DMS53 treated with DMSO at 0.1 percent for 48 hours (cell line): ENCODE data around the gene DENND6B.
A peak's percentile ranks its signal among the peaks of the same experiment; 100 is the strongest.
"Not testable (repeated sequence)": the region's sequence is repeated elsewhere in the genome, so short reads cannot be mapped to it uniquely, and the experiment has no call there.

ENCODE experiments used
- DNase-seq: peaks from one replicate; lab custom pipeline; 2025; ENCODE audit not compliant: unreplicated experiment; lab: John Stamatoyannopoulos, UW

Gene DENND6B

GRCh38 chr22:50274771-50275170 lies 52.0 kb downstream of the DENND6B start:
- no peak for DNase-seq

- DNase-seq, result peak; percentile 33
Measured at GRCh38 chr22:50274311-50274710, 52.5 kb downstream of the DENND6B start.

GRCh38 chr22:50273781-50274180 lies 53.0 kb downstream of the DENND6B start:
- DNase-seq, result not testable (repeated sequence)

GRCh38 chr22:50273352-50273751 lies 53.5 kb downstream of the DENND6B start:
- not testable (repeated sequence) for DNase-seq

- no peak for DNase-seq
Measured at GRCh38 chr22:50272044-50272802, 54.6 kb downstream of the DENND6B start.

- peak; percentile 33 for DNase-seq
Measured at GRCh38 chr22:50271519-50271970, 55.3 kb downstream of the DENND6B start.

- no peak for DNase-seq
Measured at GRCh38 chr22:50270666-50271394, 56.0 kb downstream of the DENND6B start.

GRCh38 chr22:50269970-50270665 lies 56.7 kb downstream of the DENND6B start, which contains the start of gene MAPK11:
Gene MAPK11, minus strand, starts transcription at chr22:50270380. Its CDS starts 88 bp downstream, at chr22:50270292.
- no peak for DNase-seq

- no peak for DNase-seq
Measured at GRCh38 chr22:50269573-50269969, 57.2 kb downstream of the DENND6B start.

- DNase-seq, result peak; percentile 33
Measured at GRCh38 chr22:50268655-50269113, 58.1 kb downstream of the DENND6B start.

GRCh38 chr22:50267591-50268390 lies 59.0 kb downstream of the DENND6B start:
- DNase-seq, result no peak

- DNase-seq, result no peak
Measured at GRCh38 chr22:50266994-50267393, 59.8 kb downstream of the DENND6B start.

GRCh38 chr22:50264946-50265669 lies 61.7 kb downstream of the DENND6B start:
- no peak for DNase-seq

GRCh38 chr22:50264104-50264745 lies 62.6 kb downstream of the DENND6B start:
- no peak for DNase-seq

GRCh38 chr22:50262973-50263617 lies 63.7 kb downstream of the DENND6B start:
- no peak for DNase-seq

GRCh38 chr22:50262460-50262911 lies 64.3 kb downstream of the DENND6B start:
- DNase-seq, result no peak

GRCh38 chr22:50261615-50262459 lies 65.0 kb downstream of the DENND6B start, which contains the start of gene MAPK12:
Gene MAPK12, minus strand, starts transcription at chr22:50261683. Its CDS starts 174 bp downstream, at chr22:50261509.
- no peak for DNase-seq
